Adrenal gland (tissue), 12 donors: ENCODE measurements around the gene DAG1. TPM values are rescaled to one million over a fixed set of nuclear protein-coding genes. Genes with fewer than 3 reads are reported as not detected.
A peak's percentile ranks its signal among the peaks of the same experiment; 100 is the strongest.
"Not testable (repeated sequence)": the region's sequence is repeated elsewhere in the genome, so short reads cannot be mapped to it uniquely, and the experiment has no call there.

Source experiments
- DNase-seq, 7 donors: peaks; one replicate each; pipeline ENCODE4 v3.0.0-alpha.2; 2019 to 2020
- H3K27ac ChIP-seq, 5 donors: fragments of 200-600 bp; sonication (generic) in 4 of 5; 1 replicate in 3 of 5; 2 replicates in 2 of 5; pipeline versions ENCODE4 v1.5.1 to v1.8.0; 2016 to 2020; ENCODE audit warnings: mild to moderate bottlenecking in 1 of 5
- H3K27me3 ChIP-seq: fragments of 200-600 bp; 2 replicates; pipeline ENCODE4 v1.8.0; 2021
- H3K36me3 ChIP-seq, 2 donors: fragments of 200-600 bp; replicated peaks in 1 of 2; 1 replicate in 1 of 2; 2 replicates in 1 of 2; pipeline versions ENCODE4 v1.5.1 to v1.8.0; 2018 to 2022
- H3K4me1 ChIP-seq, 2 donors: fragments of 200-600 bp; replicated peaks in 1 of 2; 1 replicate in 1 of 2; 2 replicates in 1 of 2; pipeline versions ENCODE4 v1.5.1 to v1.8.0; 2018 to 2021
- H3K4me3 ChIP-seq, 4 donors: fragments of 200-600 bp; sonication (generic) in 3 of 4; one replicate each; pipeline ENCODE4 v1.5.1; 2016 to 2018
- H3K9me3 ChIP-seq, 3 donors: fragments of 200-600 bp; sonication (generic) in 1 of 3; replicated peaks in 1 of 3; 1 replicate in 2 of 3; 2 replicates in 1 of 3; pipeline versions ENCODE4 v1.5.1 to v1.8.0; 2016 to 2021
- CTCF ChIP-seq, 6 experiments: fragments of 450-650 bp in 4 of 6; fragments of 200-600 bp in 2 of 6; sonication (generic) in 1 of 6; IDR thresholded peaks; 1 replicate in 5 of 6; 2 replicates in 1 of 6; pipeline versions ENCODE4 v1.5.1 to v1.8.0; 2016 to 2021; ENCODE audit warnings: antibody characterized with exemption in 6 of 6, mild to moderate bottlenecking in 2 of 6, moderate library complexity in 1 of 6
- POLR2A ChIP-seq, 2 donors: fragments of 450-650 bp; IDR thresholded peaks; one replicate each; pipeline ENCODE4 v1.6.1; 2017; ENCODE audit warnings: antibody characterized with exemption in 2 of 2, mild to moderate bottlenecking in 2 of 2, moderate library complexity in 1 of 2
- whole genome bisulfite sequencing, 4 donors: extraction: QIAGEN DNeasy Blood & Tissue Kit in 2 of 4; methylation state at CpG; one replicate each; pipeline versions ENCODE4 v1.1.5 to v1.1.7; 2013 to 2017; 5-methylcytosine and 5-hydroxymethylcytosine counted together
- intact Hi-C, 2 donors: fragments of 100-400 bp; cut with DNase I; formaldehyde crosslinking; loops; one replicate each; pipeline versions ENCODE4 v1.14.1 to v1.15.0; 2022 to 2023
- polyA plus RNA-seq, 3 donors: library from polyadenylated mRNA; stranded (reverse); fragments of 200-250 nt in 2 of 3; fragments of 350-450 nt in 1 of 3; fragmentation: Illumina TruSeq in 1 of 3; extraction: RNeasy Lipid Tissue Mini Kit (QIAGEN cat#74804) in 1 of 3; gene quantifications; one replicate each; pipeline ENCODE4 v1.2.3, GENCODE V29; 2013 to 2014
- total RNA-seq, 9 donors: library from RNA; depleted of rRNA in 4 of 9; stranded (reverse); fragments of >200 nt in 4 of 9; fragments of 120-200 nt in 1 of 9; fragmentation: NEBNext Ultra II Directional in 1 of 9; extraction: Animal tissue kit (Norgen Biotek cat#: 25700) in 1 of 9; gene quantifications; one replicate each; pipeline versions ENCODE4 v1.1.0 to v1.2.4, GENCODE V29; 2013 to 2023
- donor health status: healthy with polysubstance abuse.
- donor health status: Bipolar disorder and iron deficiency.
- donor health status: DM: yes; HTN: yes; CAD: no.
- donor health status: DM: no; HTN: no; CAD: no.
- donor health status: DM: no; HTN: no; CAD: no.
- donor health status: DM: yes; HTN: yes; CAD: no.

Gene DAG1
- total and polyA plus RNA-seq, 12 donors = 9.1 to 173 (median 73.7) TPM

- Histone ChIP-seq H3K27me3 (no peaks in the 10 kb centered on the region), H3K9me3 (no peaks in the 10 kb centered on the region), H3K4me3 (no peak overlapping the region), H3K27ac (peak overlapping the region in 1 of 5 donors; percentile 43), H3K36me3 (no peaks in the 10 kb centered on the region), H3K4me1 (no peaks in the 10 kb centered on the region)
- intact Hi-C loops = no loop called here
- no peak for DNase-seq
- TF ChIP-seq CTCF (IDR thresholded peaks at IDR 0.05) (no peak), POLR2A (IDR thresholded peaks at IDR 0.05) (no peak)
- WGBS, 4 donors = 88 to 100% (median 94%) methylated on average over 2 of the region's 2 CpGs
These were observed 23.8 kb downstream of the DAG1 start for GRCh38 chr3:49493901-49494300.

- Histone ChIP-seq H3K4me1 (no peaks in the 10 kb centered on the region), H3K27me3 (no peaks in the 10 kb centered on the region), H3K27ac (peak overlapping the region in 1 of 5 donors; percentile 21), H3K36me3 (no peaks in the 10 kb centered on the region), H3K4me3 (no peak overlapping the region), H3K9me3 (no peaks in the 10 kb centered on the region)
- intact Hi-C loops = no loop called here
- TF ChIP-seq POLR2A (IDR thresholded peaks at IDR 0.05) (no peak), CTCF (IDR thresholded peaks at IDR 0.05) (no peak)
- peak in 1 of 7 donors; percentile 6 for DNase-seq
These were observed 25.0 kb downstream of the DAG1 start for GRCh38 chr3:49495023-49495422.

- peaks cover 11 to 17% of the 10 kb centered on the region in 2 donors for H3K4me1 ChIP-seq
- H3K4me3 ChIP-seq, intact Hi-C loops, H3K36me3 ChIP-seq, H3K27me3 ChIP-seq, H3K9me3 ChIP-seq, DNase-seq, H3K27ac ChIP-seq: not testable (repeated sequence)
- WGBS, 4 donors = 93 to 97% (median 95%) methylated on average over 4 of the region's 4 CpGs
These were observed 26.8 kb downstream of the DAG1 start for GRCh38 chr3:49496845-49497244.

GRCh38 chr3:49497606-49498005, 27.5 kb downstream of the DAG1 start:
- H3K9me3 ChIP-seq = no peaks in the 10 kb centered on the region
- WGBS, 4 donors = 89 to 96% (median 95%) methylated on average over 4 of the region's 4 CpGs
- no peak overlapping the region for H3K4me3 ChIP-seq
- H3K27me3 ChIP-seq = no peaks in the 10 kb centered on the region
- no peaks in the 10 kb centered on the region for H3K36me3 ChIP-seq
- no peak overlapping the region for H3K27ac ChIP-seq
- peaks cover 11 to 17% of the 10 kb centered on the region in 2 donors for H3K4me1 ChIP-seq
- intact Hi-C loops = no loop called here
- no peak for DNase-seq
- TF ChIP-seq CTCF (IDR thresholded peaks at IDR 0.05) (no peak), POLR2A (IDR thresholded peaks at IDR 0.05) (no peak)

GRCh38 chr3:49498239-49498638, 28.2 kb downstream of the DAG1 start:
- Histone ChIP-seq H3K27me3 (no peaks in the 10 kb centered on the region), H3K4me3 (no peak overlapping the region), H3K9me3 (no peaks in the 10 kb centered on the region), H3K4me1 (peaks cover 11 to 17% of the 10 kb centered on the region in 2 donors), H3K27ac (no peak overlapping the region), H3K36me3 (no peaks in the 10 kb centered on the region)
- intact Hi-C loops = no loop called here
- TF ChIP-seq CTCF (IDR thresholded peaks at IDR 0.05) (no peak), POLR2A (IDR thresholded peaks at IDR 0.05) (no peak)
- 95 to 97% (median 96%) methylated on average over 1 of the region's 1 CpG for WGBS, 4 donors
- no peak for DNase-seq
